NCI-H1694 (cell line): Measurements from ENCODE around the gene SIM2.

ENCODE experiments used
- DNase-seq: peaks from one replicate; lab custom pipeline; 2025; lab: John Stamatoyannopoulos, UW

The SIM2 gene

GRCh38 chr21:36765229-36765628 is 66.3 kb downstream of the SIM2 start:
- no peak for DNase-seq

DNA sequence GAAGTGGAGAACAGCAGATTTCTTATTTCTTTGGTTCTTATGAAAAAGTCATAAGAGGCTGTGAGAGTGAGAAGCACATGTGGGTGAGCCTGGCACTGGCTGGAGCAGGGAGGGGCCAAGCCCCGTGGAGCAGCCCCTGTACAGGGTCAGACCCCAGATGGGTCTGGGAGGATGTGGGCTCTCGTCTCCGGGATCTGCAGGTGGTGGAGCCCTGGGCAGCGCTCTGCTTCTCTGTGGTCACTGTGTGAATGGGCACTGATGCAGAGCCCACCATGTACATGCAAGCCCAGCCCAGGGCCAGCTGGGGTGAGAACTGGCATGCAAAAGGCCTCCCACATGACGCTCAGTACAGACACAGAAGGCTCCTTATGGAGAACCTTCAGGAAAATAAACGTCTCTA is 67.6 kb downstream of the SIM2 start:
- DNase-seq: no peak

GRCh38 chr21:36767096-36767495 is 68.2 kb downstream of the SIM2 start:
- DNase-seq: no peak

GRCh38 chr21:36768496-36768895 is 69.6 kb downstream of the SIM2 start:
- no peak for DNase-seq

GRCh38 chr21:36769051-36769839 is 70.3 kb downstream of the SIM2 start:
- no peak for DNase-seq

DNA sequence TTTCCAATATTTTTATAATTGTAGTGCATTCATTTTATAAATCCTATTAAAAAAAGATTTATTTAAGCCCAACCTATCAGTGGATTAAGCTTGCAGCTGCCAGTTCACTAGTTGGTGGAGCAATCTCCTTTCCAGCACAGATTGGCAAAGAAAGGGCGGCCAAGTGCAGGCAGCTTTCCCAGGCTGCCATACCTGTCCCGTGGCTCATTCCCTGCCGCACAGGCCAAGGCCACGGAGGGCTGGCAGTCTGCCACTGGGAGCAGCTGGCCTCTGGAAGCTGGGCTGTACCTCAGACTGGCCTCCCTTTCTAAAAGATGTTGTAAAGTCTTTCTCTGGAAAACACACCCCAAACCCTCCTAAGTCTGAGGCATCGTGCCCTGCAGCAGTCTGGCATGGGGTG is 74.2 kb downstream of the SIM2 start:
- peak; percentile 22 for DNase-seq

DNA sequence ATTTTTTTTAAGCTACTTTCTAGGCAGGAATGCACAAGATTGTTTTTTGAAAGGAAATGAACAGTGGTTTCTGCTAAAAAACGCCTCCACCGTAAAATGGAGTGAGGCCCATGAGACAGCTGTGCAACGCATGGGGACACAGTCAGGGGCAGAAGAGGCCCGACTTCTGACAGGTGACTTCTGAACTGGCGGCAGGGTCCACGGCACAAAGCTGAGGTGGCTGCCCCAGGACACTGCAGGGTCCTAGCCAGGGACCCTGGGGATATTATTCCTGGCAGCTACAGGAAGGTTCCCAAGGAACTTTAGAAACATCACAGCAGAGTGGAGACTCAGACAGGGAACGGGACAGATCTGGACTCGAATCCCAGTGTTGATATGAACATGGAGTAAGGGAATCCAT is 75.1 kb downstream of the SIM2 start:
- DNase-seq: no peak

- no peak for DNase-seq
Measured at GRCh38 chr21:36776981-36777617, 78.2 kb downstream of the SIM2 start.

DNA sequence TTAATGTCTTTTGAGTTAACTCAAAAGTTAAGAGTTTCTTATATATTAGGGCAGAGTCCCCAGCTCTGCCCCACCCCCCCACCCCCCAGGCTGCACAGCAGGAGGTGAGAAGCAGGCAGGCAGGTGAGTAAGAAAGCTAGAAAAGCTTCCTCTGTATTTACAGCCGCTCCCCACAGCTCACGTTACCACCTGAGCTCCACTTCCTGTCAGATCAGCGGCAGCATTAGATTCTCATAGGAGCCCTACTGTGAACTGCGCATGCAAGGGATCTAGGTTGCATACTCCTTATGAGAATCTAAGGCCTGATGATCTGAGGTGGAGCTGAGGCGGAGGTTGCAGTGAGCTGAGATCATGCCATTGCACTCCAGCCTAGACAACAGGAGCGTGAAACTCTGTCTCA is 81.9 kb downstream of the SIM2 start:
- no peak for DNase-seq

GRCh38 chr21:36783612-36784374 is 84.9 kb downstream of the SIM2 start:
- DNase-seq: no peak

GRCh38 chr21:36784947-36785346 is 86.0 kb downstream of the SIM2 start:
- DNase-seq: no peak

DNA sequence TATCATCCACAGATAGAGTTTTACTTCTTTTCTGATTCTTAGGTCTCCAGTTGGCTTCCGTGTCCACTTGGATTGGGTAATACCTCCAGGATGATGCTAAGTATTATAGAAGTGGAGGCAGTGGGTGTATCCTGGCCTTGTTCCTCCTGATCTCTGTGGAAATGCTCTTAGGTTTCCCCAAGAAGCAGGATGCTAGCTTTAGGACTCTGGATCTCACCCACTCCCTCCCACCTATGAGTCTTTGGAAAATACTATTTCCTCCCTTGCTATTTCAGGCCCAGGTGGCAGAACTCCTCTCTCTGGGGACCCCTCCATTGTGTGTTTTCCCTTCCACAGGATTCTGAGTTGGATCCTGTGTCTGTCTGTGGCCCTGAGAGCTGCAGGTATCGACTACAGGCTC is 86.7 kb downstream of the SIM2 start:
- DNase-seq: no peak

DNA sequence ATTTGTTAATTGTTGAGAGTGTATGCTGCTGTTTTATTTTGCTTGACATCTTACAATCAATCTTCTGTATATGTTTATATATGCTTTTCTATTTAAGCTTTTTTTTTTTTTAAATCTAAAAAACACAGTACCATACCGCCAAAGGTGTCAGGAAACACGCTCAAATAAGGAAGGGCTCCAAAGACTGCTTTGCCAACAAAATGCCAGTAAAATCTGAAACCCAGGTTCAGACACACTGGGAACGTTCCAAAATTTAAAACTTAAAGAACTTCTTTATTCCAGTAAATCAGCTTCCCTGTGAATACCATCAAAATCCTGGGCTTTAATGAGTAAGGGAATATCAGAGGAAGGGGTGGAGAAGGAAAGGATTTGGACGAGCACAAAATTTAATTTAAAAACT is 87.3 kb downstream of the SIM2 start:
- DNase-seq: no peak

DNA sequence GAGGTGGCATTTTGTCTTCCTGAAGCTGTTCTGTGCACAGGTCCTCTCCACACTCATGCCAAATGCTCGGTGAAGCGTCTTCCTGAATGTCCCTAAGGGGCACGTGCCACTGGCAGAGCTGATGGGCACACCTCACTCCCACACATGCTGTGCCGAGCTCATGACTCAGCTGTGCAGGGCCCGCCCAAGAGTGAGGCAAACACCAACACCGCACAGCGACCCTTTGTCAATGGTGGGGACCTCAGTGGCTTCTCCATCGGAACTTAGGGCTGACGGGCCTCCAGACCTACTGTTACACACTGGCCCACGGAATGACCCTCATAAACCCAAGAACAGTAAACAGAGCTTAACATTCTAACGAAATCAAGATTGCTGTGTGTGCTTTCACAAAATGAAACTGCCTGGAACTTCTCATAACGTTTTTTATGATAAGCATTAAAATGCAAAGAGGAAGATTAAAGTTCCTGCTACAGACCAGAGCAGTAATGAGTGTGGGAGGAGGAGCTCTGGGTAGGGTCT is 89.3 kb downstream of the SIM2 start:
- no peak for DNase-seq

DNA sequence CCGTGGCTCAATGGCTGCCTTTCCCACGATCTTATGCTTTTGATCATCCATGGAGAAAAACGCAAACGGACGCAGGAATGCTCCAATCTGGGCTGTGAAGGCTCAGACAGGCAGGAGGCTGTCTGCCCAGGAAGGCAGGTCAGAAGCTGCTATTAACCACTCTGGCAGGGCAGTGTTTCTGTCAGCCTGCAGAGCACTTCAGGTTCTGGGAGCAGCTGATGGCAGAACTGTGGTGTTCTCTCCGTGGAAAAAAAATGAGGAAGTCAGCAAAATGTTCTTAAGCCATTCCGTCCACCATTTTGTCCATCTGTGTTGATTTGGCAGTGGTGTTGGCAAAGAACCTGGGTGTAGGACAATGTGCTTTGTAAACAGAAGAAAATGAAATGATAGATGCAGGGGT is 91.7 kb downstream of the SIM2 start:
- no peak for DNase-seq

DNA sequence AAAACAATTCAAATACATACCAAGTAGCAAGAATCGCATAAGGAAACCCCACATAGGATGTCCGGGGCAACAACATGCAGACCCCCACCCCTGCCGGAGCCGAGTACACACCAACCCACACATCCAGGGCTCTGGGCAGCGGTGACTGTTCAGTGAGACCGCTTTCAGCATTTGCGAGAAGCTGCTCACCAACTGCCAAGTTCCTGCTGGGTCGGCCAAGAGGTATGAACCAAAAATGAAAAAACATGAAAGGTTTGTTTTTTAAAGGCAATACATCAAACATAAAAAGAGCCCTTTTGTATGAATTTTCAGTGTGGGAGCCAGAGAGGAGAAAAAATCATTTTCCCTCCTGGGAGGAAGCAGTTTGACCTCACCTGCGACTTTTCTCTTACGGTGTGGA is 92.3 kb downstream of the SIM2 start:
- no peak for DNase-seq

GRCh38 chr21:36791695-36792470 is 93.0 kb downstream of the SIM2 start:
- no peak for DNase-seq

- DNase-seq: no peak
Measured at GRCh38 chr21:36792505-36792967, 93.6 kb downstream of the SIM2 start.

DNA sequence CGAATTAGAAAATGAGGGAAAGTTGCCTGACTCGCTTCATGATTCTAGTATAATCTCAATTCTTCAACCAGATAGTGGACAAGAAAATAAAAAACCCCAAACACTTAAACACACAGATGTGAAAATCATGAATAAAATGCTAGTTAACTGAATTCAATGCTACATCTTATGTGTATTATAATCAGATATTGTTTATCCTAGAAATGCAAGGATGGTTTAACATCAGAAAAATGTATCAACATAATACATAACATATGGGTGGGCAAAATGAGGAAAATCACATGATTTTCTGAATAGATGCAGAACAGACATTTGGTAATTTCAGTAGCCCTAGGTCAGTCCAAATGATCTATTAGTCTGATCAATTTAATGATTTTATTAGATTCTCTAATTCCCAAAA is 97.2 kb downstream of the SIM2 start:
- no peak for DNase-seq

DNA sequence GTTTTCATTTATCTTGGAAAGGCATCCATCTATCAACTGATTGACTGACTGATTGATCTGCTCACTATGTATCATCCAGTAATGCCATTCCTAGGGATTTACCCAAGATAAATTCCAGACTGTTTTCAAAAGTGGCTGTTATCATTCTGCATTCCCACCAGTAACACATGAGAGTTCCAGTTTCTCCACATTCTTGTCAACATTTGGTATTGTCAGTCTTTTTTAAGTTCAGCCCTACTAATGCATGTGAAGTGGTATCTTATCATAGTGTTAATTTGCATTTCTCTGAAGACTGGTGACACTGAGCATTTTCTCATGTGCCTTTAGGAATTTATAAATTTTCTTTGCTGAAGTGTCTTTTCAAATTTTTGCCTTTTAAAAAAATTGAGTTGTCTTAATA is 99.6 kb downstream of the SIM2 start:
- DNase-seq: no peak
